RWPE2 (cell line): ENCODE data around the gene CYP3A5.

Experiments used
- ATAC-seq: fragments of 200-7000 bp; cut with Tn5 transposase; 3 replicates; pipeline ENCODE4 v1.9.1; 2021; ENCODE audit warnings: low read depth
- DNase-seq: peaks from one replicate; pipeline ENCODE4 v3.0.0-alpha.2; 2020; ENCODE audit warnings: low spot score
- H3K27ac ChIP-seq: fragments of 450-650 bp; 2 replicates; pipeline ENCODE4 v1.5.1; 2017; ENCODE audit warnings: mild to moderate bottlenecking; ENCODE audit not compliant: poor library complexity, severe bottlenecking
- H3K27me3 ChIP-seq: fragments of 250-450 bp; sonication (Bioruptor Pico); 2 replicates; pipeline ENCODE4 v1.5.1; 2021; ENCODE audit warnings: mild to moderate bottlenecking, moderate library complexity; ENCODE audit not compliant: insufficient read depth, poor library complexity, severe bottlenecking
- H3K36me3 ChIP-seq: fragments of 250-450 bp; sonication (Bioruptor Pico); 2 replicates; pipeline ENCODE4 v1.5.1; 2020; ENCODE audit warnings: low read depth, mild to moderate bottlenecking, moderate library complexity
- H3K4me1 ChIP-seq: fragments of 250-450 bp; sonication (Bioruptor Pico); 2 replicates; pipeline ENCODE4 v1.5.1; 2021; ENCODE audit warnings: mild to moderate bottlenecking, moderate library complexity; ENCODE audit not compliant: insufficient read depth, poor library complexity, severe bottlenecking
- H3K4me3 ChIP-seq: fragments of 250-450 bp; sonication (Bioruptor Pico); 2 replicates; pipeline ENCODE4 v1.5.1; 2021; ENCODE audit warnings: mild to moderate bottlenecking, moderate library complexity; ENCODE audit not compliant: severe bottlenecking
- H3K9me3 ChIP-seq: fragments of 250-450 bp; sonication (Bioruptor Pico); 2 replicates; pipeline ENCODE4 v1.5.1; 2021; ENCODE audit warnings: mild to moderate bottlenecking, moderate library complexity; ENCODE audit not compliant: severe bottlenecking
- CTCF ChIP-seq: fragments of 450-650 bp; IDR thresholded peaks from one replicate; pipeline ENCODE4 v1.5.1; 2017; ENCODE audit warnings: mild to moderate bottlenecking, moderate library complexity; ENCODE audit not compliant: poor library complexity, severe bottlenecking

Gene CYP3A5

GRCh38 chr7:99623091-99623693, 56.6 kb downstream of the CYP3A5 start:
- no peak for TF ChIP-seq CTCF
- DNase-seq (no peak), ATAC-seq (peak; percentile 35)
- Histone ChIP-seq H3K36me3 (peaks cover 97% of the 10 kb centered on the region), H3K4me1 (peaks cover 27% of the 10 kb centered on the region), H3K4me3 (no peak overlapping the region), H3K9me3 (no peaks in the 10 kb centered on the region), H3K27me3 (no peaks in the 10 kb centered on the region), H3K27ac (peak overlapping the region; percentile 72)

- no peak for ATAC-seq
- TF ChIP-seq CTCF, result no peak
- no peaks in the 10 kb centered on the region for H3K27me3 ChIP-seq
- H3K4me1 ChIP-seq, result peaks cover 33% of the 10 kb centered on the region
- no peak overlapping the region for H3K4me3 ChIP-seq
- peak overlapping the region; percentile 72 for H3K27ac ChIP-seq
- DNase-seq, result no peak
- no peaks in the 10 kb centered on the region for H3K9me3 ChIP-seq
- peaks cover 94% of the 10 kb centered on the region for H3K36me3 ChIP-seq
Observed at GRCh38 chr7:99622596-99622995, 57.2 kb downstream of the CYP3A5 start.

GRCh38 chr7:99621271-99621670, 58.5 kb downstream of the CYP3A5 start:
- H3K9me3 ChIP-seq, result no peaks in the 10 kb centered on the region
- TF ChIP-seq CTCF, result no peak
- H3K4me1 ChIP-seq, result peaks cover 36% of the 10 kb centered on the region
- peak overlapping the region; percentile 72 for H3K27ac ChIP-seq
- ATAC-seq (no peak), DNase-seq (no peak)
- no peak overlapping the region for H3K4me3 ChIP-seq
- H3K27me3 ChIP-seq, result no peaks in the 10 kb centered on the region
- H3K36me3 ChIP-seq, result peaks cover 80% of the 10 kb centered on the region

GRCh38 chr7:99619571-99620130, 60.1 kb downstream of the CYP3A5 start:
- TF ChIP-seq CTCF, result no peak
- peaks cover 36% of the 10 kb centered on the region for H3K4me1 ChIP-seq
- H3K27me3 ChIP-seq, result no peaks in the 10 kb centered on the region
- no peaks in the 10 kb centered on the region for H3K9me3 ChIP-seq
- peaks cover 64% of the 10 kb centered on the region for H3K36me3 ChIP-seq
- peak overlapping the region; percentile 88 for H3K27ac ChIP-seq
- ATAC-seq, result no peak
- H3K4me3 ChIP-seq, result no peak overlapping the region
- DNase-seq, result no peak

GRCh38 chr7:99618726-99619125, 61.1 kb downstream of the CYP3A5 start:
- H3K9me3 ChIP-seq, result no peaks in the 10 kb centered on the region
- no peak overlapping the region for H3K4me3 ChIP-seq
- TF ChIP-seq CTCF, result no peak
- H3K36me3 ChIP-seq, result peaks cover 55% of the 10 kb centered on the region
- DNase-seq (no peak), ATAC-seq (peak; percentile 73)
- H3K4me1 ChIP-seq, result peaks cover 36% of the 10 kb centered on the region
- H3K27ac ChIP-seq, result peak overlapping the region; percentile 88
- no peaks in the 10 kb centered on the region for H3K27me3 ChIP-seq
